HG03439 (cell line): ENCODE measurements around the gene PRXL2A.

Experiments
- ATAC-seq: cut with Tn5 transposase; IDR thresholded peaks from one replicate; pipeline ENCODE4 v1.9.1; 2021; ENCODE audit warnings: mild to moderate bottlenecking, moderate library complexity; ENCODE audit not compliant: unreplicated experiment

The PRXL2A gene

DNA sequence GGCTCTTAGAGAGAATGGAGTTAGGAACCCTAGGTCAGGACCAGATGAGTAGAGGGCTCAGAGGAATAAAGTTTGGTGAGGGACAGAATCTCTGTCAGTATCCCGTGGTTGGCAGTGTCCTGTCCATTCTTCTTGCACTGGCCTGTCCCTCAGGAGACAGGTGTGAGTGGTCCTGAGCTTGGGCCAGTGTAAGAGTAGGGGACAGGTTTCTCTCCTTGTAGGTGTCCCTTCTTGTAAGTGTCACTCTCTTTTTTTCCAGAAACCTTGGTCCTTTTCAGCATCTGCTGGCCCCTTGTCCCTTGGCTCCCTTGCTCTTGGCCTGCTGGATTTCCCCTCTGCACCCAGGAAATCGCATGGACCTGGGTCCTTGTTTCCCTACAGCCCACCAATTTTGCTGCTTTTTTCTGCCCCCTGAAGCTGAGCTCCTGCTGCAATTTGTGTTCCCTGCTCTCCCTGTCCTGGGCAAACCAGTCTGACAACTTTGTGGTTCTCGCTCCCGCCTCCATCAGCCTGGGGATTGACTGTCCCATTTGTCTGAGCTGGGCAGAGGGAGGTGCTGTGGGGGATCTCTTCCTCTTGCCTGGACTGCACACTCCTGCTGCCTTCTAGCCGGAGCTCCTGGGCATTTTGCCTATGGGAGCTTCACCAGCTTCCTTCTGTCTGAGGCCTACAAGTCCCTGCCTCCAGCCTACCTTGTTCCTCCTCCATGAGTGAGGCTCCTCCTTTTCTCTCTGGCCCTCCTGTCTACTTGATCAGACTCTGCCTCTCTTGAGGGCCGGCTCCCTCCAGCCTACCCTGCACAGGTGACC, 52.3 kb downstream of the PRXL2A start:
- ATAC-seq, result no peak

DNA sequence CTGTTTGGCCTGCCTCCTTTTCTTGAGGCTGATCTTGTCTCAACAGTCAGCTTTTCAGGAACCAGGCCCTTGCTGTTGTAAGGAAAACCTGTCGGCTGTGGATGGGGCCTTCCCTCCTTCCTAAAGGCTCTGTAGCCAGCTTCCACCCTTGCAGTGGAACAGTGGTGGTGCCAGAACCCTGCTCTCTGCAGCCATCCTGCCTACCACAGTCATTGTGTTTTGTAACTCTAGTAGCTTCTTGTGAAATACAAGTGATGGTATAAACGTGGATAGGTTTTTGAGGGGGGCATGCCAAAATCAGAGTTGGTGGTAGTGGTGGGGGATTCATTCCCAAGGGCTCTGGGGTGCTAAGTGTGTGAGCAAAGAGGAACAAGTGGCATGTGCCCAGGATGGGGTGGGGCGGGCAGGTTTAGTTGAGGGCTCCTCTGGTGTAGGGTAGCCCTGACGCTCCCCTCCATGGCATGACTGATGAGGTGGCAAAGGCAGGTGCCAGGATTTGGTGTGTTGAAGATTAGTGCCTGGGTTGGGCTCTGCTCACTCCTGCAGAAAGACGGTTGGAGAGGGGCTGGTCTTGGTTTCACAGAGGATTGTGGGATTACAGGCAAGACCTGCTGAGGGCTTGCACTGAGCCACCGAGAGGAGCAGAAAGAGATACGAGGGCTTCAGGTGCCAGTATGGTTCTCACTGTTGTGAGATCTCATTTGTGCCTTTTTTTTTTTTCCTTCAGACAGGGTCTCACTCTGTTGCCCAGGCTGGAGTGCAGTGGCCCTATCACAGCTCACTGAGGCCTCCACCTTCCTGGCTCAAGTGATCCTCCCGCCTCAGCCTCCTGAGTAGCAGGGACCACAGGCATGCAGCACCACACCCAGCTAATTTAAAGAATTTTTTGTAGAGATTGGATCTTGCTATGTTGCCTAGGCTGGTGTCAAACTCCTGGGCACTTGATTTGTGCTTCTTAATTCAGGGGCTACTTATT, 53.1 kb downstream of the PRXL2A start:
- no peak for ATAC-seq

DNA sequence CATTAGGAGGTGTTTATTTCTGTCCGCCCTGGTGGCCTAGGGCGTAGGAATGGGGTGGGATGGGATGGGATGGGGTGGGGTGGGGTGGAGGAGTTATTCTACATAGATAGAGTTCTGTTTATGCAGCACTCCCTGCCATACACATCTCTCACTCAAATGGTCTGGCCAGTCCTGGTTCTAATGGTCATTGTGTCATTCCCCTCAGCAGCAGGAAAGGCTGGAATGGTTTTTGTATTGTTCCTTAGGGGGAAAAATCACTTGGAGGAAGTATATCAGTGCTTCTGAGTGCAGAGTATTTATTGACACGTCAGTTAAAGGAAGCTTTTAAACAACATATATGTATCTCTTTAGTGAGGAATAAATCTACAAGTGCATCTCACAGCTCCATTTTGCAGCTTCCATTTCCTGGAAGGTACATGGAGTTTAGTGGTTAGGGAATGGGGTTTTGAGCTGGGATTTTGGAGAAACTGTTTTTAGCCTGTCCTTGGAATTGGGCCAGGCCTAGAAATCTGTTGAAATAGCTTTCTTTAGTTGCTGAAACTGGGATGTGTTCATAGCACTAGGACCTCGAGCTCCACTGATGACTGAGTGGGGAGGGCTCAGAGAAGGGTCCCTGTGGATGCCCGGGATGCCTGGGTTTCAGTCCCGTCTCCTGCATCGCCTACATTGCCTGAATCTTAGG, 54.1 kb downstream of the PRXL2A start:
- ATAC-seq, result no peak

DNA sequence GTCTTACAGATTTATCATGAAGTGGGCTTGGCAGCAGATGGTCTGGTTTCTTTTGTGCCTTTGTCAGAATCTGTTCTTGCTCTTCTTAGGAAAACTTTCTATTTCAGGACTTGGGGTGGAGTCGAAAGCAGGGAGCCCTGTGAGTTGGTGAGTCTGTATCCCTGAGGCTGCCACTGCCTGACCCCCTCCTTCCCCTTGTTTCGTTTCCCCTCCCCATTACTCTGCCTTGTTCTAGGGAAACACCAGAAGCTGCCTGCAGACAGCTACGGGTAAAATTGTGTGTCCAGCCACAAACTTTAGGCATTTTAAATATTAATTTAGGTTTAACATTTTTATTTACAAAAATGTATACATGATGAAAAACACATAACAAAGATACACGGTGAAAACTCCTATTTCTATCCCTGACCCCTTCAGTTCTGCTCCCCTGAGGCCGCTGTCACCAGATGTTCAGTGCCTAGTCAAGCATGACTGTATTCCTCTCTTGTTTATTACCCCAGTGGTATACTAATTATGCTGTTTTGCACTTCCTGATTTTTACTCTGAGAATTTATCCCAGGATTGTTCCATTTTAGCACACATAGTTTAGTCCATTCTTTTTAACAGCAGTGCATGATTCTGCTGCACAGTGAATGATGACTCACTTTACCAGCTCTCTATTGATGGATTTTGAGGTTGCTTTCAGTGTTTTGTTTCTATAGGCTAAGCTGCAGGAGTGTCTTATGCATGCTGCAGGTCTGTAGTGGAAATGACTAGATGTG, 54.8 kb downstream of the PRXL2A start:
- peak; percentile 33 for ATAC-seq

DNA sequence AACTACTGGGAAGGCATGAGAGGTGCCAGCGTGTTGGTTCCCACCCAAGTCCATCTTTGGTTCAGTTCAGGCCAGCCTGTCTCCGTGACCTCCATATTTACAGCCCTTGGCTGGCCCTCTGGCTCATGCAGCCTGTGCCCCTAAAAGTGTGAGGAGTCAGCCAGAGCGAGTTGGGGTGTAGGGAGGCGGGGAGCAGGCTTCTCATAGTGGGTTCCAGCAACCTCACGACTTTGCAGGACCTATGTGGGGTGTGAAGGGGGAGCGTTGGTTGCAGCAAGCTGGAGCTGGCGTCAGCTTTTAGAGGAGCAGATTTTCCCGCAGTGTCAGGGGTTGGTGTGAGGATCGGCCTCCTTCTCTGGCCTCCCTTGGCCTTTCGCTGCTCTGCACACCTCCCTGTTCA, 55.5 kb downstream of the PRXL2A start:
- ATAC-seq, result no peak

DNA sequence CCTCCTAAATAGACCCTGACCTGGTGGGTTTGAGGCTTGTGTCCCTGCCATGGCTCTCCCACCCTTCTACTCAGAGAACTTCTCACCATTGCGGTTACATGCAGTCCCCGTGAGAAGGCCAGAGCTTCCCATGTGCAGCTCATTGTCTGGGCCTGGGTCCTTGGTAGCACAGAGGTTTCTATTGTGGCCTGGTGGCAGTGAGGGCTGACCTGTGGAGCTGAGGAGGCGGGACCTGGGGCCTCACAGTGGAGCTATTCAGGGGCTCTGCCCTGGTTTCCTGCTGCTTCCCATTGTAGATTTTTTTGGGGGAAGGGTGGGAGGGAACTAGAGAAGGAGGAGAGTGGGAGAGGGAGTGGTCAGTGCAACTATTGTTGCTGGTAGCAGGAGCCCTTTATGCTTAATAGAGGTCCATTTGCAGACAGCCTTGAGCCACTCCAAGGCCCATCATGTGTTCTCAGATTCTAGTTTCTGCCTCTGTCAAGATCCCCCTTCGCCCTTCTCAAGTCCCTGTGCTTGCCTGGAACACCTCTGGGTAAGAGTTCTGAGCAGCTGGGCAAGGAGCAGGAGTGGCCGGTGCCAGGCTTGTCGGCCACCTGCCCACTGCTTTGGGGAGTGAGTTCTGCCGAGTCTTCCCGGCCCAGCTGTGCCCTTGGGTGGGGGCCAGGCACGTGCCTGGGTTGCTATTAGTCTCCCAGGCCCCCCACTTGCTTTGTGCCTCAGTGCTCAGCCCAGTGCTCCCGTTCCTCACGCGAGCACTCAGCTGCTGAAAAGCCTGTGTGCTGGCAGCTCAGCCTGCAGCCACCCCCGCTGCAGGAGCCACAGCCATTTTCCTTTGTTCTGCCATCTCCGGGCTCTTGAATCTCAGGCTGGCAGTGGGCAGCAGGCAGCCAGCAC, 56.5 kb downstream of the PRXL2A start:
- ATAC-seq, result no peak

DNA sequence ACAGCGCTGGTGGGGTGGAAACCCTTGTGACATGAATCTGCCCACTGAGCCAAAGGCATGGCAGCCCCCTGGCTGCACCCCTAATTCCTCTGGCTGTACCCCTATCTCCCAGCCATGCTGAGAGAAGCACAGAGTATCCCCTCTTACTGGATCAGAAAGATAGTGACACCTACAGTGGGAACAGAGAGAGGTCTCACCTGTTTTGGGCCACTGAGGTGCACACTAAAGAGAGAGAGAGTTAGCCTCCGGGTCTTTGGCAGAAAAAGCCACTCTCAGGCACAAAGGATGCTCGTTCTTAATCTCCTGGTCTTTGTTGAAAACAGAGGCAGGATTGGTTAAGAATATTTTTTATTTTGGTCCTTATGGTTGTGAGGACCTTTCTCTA, 57.1 kb downstream of the PRXL2A start:
- ATAC-seq, result no peak

DNA sequence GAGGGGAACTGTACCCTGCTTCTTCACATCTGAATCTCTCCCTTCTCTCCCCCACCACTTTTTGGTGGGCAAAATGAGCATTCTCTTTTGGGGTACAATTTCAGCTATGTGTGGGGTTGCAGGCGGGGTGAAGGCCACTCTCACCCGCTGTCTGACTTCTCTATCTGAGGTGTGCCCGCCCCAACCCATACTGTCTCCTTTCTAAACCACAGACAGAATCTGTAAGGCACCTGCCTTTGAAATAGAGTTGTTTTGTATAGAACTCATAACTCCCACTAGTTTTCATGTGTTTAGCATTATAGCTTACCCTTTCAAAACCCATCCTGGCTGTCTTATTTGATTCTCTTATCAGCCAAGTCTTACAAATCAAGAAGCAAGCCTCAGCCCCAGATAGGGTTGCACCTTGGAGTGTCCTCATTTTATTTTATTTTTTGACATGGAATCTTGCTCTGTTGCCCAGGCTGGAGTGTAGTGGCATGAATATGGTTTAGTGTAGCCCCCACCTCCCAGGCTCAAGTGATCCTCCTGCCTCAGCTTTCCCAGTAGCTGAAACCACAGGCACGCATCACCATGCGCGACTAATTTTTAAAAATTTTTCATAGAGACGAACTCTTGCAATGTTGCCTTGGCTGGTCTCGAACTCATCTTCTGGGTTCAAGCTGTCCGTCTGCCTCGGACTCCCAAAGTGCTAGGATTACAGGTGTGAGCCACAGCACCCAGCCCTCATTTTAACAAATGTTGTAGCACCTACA, 57.7 kb downstream of the PRXL2A start:
- no peak for ATAC-seq

DNA sequence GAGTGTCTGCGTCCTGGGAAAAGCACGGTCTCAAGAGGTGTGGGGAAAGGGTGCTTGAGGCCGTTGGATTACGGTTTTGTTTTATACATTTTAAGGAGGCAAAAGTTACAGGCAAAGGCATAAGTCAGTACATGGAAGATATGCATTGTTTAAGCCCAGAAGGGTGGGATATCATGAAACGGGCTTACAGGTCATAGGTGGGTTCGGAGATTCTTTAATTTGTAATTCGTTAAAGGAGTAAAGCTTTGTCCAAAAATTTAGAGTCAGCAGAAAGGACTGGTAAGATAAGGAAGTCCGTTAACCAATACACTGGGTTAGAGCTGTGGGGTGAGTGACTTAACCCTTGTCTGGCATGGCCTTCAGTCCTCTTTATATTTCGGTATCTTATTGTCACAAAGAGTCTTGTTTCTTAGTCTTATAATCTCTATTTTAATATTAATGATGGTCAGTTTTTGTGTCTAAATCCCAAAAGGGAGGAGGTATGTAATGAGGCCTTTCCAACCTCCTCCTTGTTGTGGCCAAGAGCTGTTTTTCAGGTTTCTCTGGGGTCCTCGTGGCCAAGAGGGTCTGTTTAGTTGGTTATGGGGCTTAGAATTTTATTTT, 58.5 kb downstream of the PRXL2A start:
- ATAC-seq, result no peak

DNA sequence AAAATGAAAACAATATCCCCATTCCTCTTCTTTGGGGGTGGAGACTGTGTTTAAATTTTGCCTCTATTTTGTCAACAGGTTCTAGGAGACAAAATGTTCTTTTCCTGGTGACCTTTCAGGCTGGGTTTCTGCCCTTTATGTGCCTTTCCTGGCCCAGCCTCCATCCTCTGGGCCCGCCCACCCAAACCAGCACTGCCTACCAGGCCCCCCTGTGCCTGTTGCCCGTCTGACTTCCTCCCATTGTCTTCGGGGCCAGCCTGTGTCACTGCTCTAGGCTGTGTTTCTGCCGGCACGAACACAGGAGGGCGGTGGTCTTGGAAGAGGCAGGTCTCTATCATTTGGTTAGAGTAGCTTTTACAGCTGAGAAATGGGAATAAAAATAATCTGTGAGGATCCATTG, 59.7 kb downstream of the PRXL2A start:
- no peak for ATAC-seq

DNA sequence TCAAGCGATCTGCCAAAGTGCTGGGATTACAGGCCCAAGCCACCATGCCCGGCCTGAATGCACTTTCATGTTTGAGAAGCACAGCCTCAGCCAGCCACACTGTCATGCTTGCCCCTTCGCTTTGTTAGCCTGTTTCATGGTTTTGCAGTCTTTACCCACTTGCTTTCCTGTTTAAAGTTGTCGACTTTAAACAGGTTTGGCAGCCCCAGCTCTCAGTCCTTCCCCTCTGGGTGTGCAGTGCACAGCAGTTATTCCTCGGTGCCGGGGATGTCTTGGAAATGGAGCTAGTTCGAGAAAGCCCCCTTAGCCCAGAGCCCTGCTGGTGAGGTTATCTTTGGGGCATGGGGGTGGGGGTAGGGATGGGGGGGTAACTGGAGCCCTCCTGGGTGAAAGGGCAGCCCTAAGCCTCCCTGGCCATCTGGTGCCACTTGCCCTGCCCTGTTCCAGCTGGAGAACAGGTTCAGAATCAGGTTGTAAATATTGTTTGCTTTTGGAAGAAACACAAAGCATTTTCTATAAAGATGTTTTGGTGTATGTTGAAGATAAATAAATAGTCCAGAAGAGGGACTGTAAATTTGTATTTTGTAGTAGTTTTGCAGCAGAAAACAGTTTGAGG, 60.6 kb downstream of the PRXL2A start:
- ATAC-seq, result no peak

DNA sequence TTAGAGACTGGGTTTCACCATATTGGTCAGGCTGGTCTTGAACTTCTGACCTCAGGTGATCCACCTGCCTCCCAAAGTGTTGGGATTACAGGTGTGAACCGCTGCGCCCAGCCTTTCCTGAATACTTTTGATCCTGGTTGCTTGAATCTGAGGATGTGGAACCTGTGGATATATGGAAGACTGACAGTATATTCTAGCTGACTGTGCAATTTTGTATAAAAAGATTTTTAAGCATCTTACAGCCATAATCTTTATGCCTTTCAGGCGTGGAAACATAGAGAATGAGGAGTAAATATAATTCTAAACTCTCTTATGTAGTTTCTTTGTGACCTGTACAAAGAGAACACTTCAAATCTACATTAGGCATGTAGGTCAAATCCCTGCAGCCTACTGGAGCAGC, 61.9 kb downstream of the PRXL2A start:
- no peak for ATAC-seq

DNA sequence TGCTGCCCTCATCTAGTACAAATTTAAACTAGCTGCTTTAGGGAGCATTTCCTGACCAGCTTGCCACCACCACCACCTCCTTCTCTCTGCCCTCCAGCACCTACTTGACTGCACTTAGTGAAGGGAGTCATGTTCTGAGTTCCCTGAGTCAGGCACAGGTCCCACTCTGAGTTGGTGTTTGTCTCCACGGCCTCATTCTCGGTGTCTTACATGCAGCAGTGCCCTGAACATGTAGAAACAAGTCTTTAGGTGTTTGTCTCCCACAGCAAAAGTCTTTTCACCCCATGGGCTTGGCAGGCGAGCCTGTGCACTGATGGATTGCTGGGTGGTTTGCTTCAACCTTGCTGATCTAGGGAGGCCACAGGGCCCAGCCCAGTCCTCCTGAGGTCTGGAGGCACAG, 62.6 kb downstream of the PRXL2A start:
- no peak for ATAC-seq

DNA sequence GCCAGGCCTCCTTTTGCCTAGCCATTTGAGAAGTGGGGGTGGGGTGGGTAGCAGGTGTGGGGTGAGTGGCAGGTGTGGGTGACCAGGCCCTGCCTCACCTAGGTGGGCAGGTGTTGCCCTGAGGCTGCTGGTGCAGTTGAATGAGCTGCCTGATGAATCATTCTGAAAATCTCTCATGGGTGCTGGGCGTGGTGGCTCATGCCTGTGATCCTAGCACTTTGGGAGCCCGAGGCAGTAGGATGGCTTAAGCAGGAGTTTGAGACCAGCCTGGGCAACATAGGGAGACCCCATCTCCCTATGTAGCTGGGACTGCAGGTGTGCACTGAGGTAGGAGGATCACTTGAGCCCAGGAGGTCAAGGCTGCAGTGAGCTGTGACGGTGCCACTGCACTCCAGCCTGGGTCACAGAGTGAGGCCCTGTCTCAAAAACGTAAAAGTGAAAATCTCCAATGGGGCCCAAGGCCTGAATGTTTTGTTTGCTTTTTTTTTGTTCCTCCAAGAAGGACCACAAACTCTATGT, 63.4 kb downstream of the PRXL2A start:
- peak; percentile 65 for ATAC-seq

DNA sequence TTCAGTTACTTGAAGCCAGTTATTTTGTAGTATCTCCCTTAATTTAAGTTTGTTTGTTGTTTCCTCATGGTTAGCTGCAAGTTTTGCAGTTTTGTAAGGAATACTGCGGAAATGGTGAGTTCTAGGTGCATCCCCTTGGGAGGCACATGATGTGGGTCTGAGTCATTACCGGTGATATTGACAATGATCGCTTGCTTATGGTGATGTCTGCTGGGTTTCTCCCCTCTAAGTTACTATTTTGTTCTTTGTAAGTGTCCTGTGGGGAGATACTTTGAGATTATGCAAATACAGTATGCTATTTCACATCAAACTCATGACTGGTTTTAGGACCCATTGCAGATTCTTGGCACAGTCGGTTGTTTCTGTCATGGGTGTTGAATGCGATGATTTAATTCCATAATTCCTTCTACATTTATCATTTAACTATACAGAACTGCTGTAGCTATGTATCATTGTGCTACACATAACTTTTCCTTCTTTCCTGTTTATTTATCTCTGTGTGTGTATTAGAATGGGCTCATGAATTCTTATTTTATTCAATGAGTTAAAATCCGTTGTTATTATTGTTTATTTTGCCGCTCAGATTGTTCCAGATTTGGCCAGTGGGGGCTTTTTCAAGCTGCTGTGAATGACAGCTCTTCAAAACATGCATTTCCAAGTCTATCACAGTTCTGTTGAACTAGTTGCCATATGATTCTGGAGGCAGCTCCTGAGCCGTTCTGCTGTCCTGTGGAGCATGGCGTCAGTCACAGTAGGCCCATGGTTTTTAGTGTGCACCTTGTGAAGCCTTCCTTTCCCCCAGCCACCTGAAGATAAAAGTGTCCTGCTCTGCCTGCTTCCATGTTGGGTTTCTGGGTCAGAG, 64.1 kb downstream of the PRXL2A start:
- ATAC-seq, result peak; percentile 92

DNA sequence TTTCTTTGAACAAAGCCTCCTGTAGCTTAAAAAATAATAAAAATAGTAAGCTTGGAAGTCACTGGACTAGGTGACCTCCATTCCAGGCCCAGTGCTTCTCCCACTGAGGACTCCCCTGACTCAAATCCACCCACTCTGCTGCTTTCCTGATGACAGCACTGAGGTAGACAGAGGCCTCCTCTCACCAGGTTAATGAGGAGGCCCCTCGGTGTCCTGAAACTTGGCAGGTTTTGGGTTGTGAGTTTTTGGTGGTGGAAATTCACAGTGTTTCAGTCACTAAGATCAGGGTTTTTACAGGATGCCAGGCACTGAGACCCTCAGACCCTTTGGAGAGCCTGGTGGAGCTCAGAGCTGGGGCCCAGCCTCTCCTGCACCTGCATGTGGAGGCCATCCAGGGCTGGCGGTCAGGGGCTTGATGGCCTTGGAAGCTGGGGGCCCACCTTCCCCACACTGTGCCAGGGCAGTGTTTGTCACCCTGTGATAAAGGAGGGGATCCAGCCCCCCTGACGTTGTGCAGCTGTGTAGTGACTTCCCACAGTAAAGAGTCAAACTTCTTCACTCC, 64.8 kb downstream of the PRXL2A start:
- no peak for ATAC-seq
